ENCODE results near the gene IL17REL.

The IL17REL gene

GRCh38 chr22:49964136-49965090 lies 48.2 kb downstream of the IL17REL start:
- no peak for TF ChIP-seq CTCF (IDR thresholded peaks at IDR 0.05; ENCODE audit: low read depth, low read length)
- no peak for DNase-seq (ENCODE audit: extremely low read depth, low read depth)

GRCh38 chr22:49963647-49964026 lies 48.9 kb downstream of the IL17REL start:
- no peak for TF ChIP-seq CTCF (IDR thresholded peaks at IDR 0.05; ENCODE audit: low read depth, low read length)
- no peak for DNase-seq (ENCODE audit: extremely low read depth, low read depth)

- no peak for TF ChIP-seq CTCF (IDR thresholded peaks at IDR 0.05; ENCODE audit: low read depth, low read length)
These were observed 49.6 kb downstream of the IL17REL start for GRCh38 chr22:49962751-49963646.

GRCh38 chr22:49962012-49962750 lies 50.4 kb downstream of the IL17REL start:
- no peak for TF ChIP-seq CTCF (IDR thresholded peaks at IDR 0.05; ENCODE audit: low read depth, low read length)
- DNase-seq (ENCODE audit: extremely low read depth, low read depth) = peak; percentile 78

More at GRCh38 chr22:49962751-49963646, 49.6 kb downstream of the IL17REL start:
- DNase-seq (ENCODE audit: extremely low read depth, low read depth) = no peak

GRCh38 chr22:49961601-49962011 lies 51.0 kb downstream of the IL17REL start:
- no peak for TF ChIP-seq CTCF (IDR thresholded peaks at IDR 0.05; ENCODE audit: low read depth, low read length)
- no peak for DNase-seq (ENCODE audit: extremely low read depth, low read depth)

GRCh38 chr22:49961005-49961600 lies 51.5 kb downstream of the IL17REL start:
- no peak for DNase-seq (ENCODE audit: extremely low read depth, low read depth)
- no peak for TF ChIP-seq CTCF (IDR thresholded peaks at IDR 0.05; ENCODE audit: low read depth, low read length)
